ENCODE results near the gene SLC39A3. TPM values are rescaled to one million over a fixed set of nuclear protein-coding genes. Genes with fewer than 3 reads are reported as not detected.

The SLC39A3 gene
- total and polyA plus RNA-seq, 2 of the 8 experiments (the other 6 are each of a cell fraction or from before 2014, with no cell fraction given) = 33.0 to 52.9 TPM

DNA sequence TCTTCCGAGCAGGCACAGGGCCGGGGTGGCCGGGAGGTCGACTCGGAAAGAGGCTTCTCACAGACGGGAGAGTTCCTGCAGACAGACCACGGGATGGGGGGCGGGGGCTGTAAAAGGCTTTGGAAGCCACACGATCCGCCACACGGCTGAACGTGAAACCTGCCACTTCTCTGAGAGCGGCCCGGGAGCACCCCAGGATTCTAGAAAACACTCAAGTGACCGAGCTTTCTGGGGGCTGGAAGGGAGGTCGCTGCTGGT is 15.6 kb upstream of the SLC39A3 start:
- no peaks in the 10 kb centered on the region for H3K79me2 ChIP-seq (ENCODE audit: control insufficient read depth in 1 of 2, insufficient read depth in 2 of 2, low read length in 2 of 2)
- no peaks in the 10 kb centered on the region for H3K79me1 ChIP-seq (ENCODE audit: low read depth, low read length)
- H3K9ac ChIP-seq (replicated peaks in 1 of 4; ENCODE audit: extremely low read depth in 1 of 4, low read depth in 3 of 4, low read length in 3 of 4) = no peak overlapping the region
- no peak overlapping the region for H3K18ac ChIP-seq (ENCODE audit: extremely low read depth, low read length)
- no peak overlapping the region for H4K91ac ChIP-seq (replicated peaks; ENCODE audit: insufficient read length, low read length)
- no peak overlapping the region for H2BK20ac ChIP-seq (ENCODE audit: low read length)
- H3K23ac ChIP-seq (ENCODE audit: insufficient read length) = no peak overlapping the region
- TF ChIP-seq BRCA1 (IDR thresholded peaks at IDR 0.05; ENCODE audit: low read depth, low read length) (no peak), SIN3A (conservative IDR thresholded peaks at IDR 0.05 in 1 of 2, IDR thresholded peaks at IDR 0.05 in 1 of 2; ENCODE audit: low read depth in 1 of 2, low read length in 2 of 2) (no peak)
- TF ChIP-seq, protein P1, sequence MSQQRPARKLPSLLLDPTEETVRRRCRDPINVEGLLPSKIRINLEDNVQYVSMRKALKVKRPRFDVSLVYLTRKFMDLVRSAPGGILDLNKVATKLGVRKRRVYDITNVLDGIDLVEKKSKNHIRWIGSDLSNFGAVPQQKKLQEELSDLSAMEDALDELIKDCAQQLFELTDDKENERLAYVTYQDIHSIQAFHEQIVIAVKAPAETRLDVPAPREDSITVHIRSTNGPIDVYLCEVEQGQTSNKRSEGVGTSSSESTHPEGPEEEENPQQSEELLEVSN (IDR thresholded peaks at IDR 0.05) = no peak
- H3K56ac ChIP-seq (replicated peaks; ENCODE audit: insufficient read length, low read depth, low read length) = no peak overlapping the region
- no peaks in the 10 kb centered on the region for H3K9me3 ChIP-seq (ENCODE audit: insufficient read depth in 2 of 2, low read depth in 1 of 2, low read length in 1 of 2)
- H3K4me3 ChIP-seq (ENCODE audit: extremely low read depth in 1 of 4, insufficient read depth in 2 of 4, low read depth in 3 of 4, low read length in 4 of 4) = no peak overlapping the region
- H4K20me1 ChIP-seq (replicated peaks in 1 of 2; ENCODE audit: control insufficient read depth in 1 of 2, insufficient read depth in 2 of 2, low read length in 2 of 2) = peaks cover 0 to 10% of the 10 kb centered on the region in 2 experiments
- H3K4ac ChIP-seq (replicated peaks; ENCODE audit: insufficient read length, low read depth, low read length) = no peak overlapping the region
- CTCF ChIA-PET (ENCODE audit: partially characterized antibody) = interaction anchor here (0.8 kb wide), 1 partner anchor 107 kb away, joined by 3 read pairs; no protein-coding TSS in a partner anchor
- no peak overlapping the region for H3K14ac ChIP-seq (ENCODE audit: insufficient read length)
- H2BK15ac ChIP-seq (ENCODE audit: low read length) = no peak overlapping the region
- H4K8ac ChIP-seq (ENCODE audit: extremely low read depth, insufficient read depth, low read length) = no peak overlapping the region
- no peak overlapping the region for H2AK5ac ChIP-seq (ENCODE audit: low read depth, low read length)
- WGBS, 2 experiments (ENCODE audit: extremely low coverage in 1 of 2, insufficient coverage in 1 of 2, insufficient read length in 1 of 2, insufficient replicate concordance in 2 of 2, low coverage in 1 of 2, low lambda C conversion rate in 2 of 2, missing lambda C conversion rate in 1 of 2) = 91% methylated on average over 11 of the region's 16 CpGs; no CpG with 5 or more reads in 1 of the 2 experiments
- no peak overlapping the region for H2AFZ ChIP-seq (ENCODE audit: low read length)
- H2BK5ac ChIP-seq (ENCODE audit: low read depth, low read length) = no peak overlapping the region
- no peak overlapping the region for H4K5ac ChIP-seq (ENCODE audit: insufficient read length, low read depth, low read length)
- FAIRE-seq (no peak), DNase-seq (ENCODE audit: low read depth in 1 of 2, low spot score in 2 of 2) (no peak)
- H3K4me1 ChIP-seq (replicated peaks in 1 of 4; ENCODE audit: control insufficient read depth in 3 of 4, insufficient read depth in 4 of 4, low read length in 3 of 4) = no peaks in the 10 kb centered on the region
- no peak overlapping the region for H2BK12ac ChIP-seq (ENCODE audit: low read depth, low read length)
- no peak overlapping the region for H2BK120ac ChIP-seq (replicated peaks; ENCODE audit: low read depth, low read length)
- peaks cover 11 to 44% (median 31%) of the 10 kb centered on the region in 4 experiments for H3K36me3 ChIP-seq (ENCODE audit: control insufficient read depth in 2 of 4, insufficient read depth in 4 of 4, low read length in 3 of 4)
- H3K23me2 ChIP-seq (ENCODE audit: low read depth, low read length) = no peaks in the 10 kb centered on the region
- POLR2A ChIA-PET (ENCODE audit: partially characterized antibody) = interaction anchor here (0.6 to 1.1 kb wide), 2 partner anchors 22 to 507 kb away, joined by 3 read pairs; no protein-coding TSS in a partner anchor
- H3K27ac ChIP-seq (ENCODE audit: low read depth, low read length) = no peak overlapping the region
- no peak overlapping the region for H3K4me2 ChIP-seq (ENCODE audit: insufficient read depth in 1 of 2, low read depth in 2 of 2, low read length in 2 of 2)
- no peaks in the 10 kb centered on the region for H3K27me3 ChIP-seq (replicated peaks in 1 of 4; ENCODE audit: control insufficient read depth in 3 of 4, extremely low read depth in 1 of 4, insufficient read depth in 3 of 4, low read length in 3 of 4)

All from H1 (cell line).